ENCODE measurements around the gene CARD8.
A peak's percentile ranks its signal among the peaks of the same experiment; 100 is the strongest.

Gene CARD8

GRCh38 chr19:48206397-48207093 lies 49.2 kb downstream of the CARD8 start:
- no peak for DNase-seq (ENCODE audit: low read depth)

DNA sequence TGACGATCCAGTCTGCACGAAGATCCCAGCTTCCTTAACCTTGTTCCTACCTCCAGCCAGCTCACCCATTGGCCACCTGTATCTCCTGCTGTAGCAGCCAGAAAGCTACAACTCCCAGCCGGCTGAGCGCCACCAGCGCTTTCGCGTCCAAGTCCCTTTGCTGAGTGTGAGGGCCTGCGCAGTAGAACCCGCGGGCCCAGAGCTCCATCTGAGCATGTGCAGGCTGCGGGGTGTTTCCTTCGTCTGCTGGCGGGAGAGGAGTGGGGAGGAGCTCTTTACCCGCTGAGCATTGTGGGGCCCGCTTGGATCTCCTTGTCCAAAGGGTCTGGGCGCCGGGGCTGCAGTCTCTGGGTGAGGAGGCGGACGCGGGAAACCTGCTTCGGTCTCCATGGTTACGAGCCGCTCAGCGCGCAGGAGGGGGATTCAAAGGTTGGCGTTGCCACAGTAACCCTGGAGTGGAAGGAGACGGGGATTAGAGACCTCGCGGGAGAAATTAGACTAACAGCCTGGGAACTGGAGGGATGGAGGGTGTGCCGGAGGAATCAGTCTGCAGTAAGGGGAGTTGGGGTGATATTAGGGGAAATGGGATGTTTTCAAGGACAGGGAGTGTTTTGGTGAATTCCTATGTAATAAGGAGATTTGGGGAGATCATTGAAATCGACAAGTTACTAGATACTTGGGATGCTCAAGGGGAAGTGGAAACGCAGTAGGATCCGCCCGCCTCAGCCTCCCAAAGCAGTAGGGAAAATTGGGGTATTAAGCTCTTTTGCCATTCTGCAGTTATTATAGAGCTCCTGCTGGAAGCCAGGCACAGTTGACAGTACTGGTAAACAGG lies 51.7 kb downstream of the CARD8 start:
- peak; percentile 78 for DNase-seq (ENCODE audit: low read depth)

DNA sequence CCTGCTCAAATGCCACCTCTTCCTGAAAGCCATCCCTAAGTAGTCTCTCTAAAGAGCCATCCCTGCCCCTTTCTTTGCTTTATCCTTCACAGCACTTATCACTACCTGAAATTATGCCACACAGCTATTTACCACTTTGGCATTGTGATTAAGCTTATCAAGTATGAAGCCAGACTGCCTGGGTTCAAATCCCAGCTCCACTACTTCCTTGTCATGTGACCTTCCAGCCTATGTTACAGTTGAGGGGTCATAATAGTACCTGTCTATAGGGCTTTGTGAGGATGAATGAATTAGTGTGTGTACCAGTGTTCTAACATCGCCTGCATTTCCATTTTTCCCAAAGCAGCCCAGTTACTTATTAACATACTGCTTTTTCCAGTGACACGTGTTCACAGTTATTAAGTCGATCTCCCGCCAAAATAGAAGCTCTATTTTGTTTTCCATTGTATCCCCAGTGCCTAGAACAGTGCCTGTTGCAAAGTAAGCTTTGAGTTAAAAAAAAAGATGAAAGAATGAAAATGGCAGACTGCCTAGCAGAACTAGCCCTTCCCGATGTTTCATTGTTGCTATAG lies 52.4 kb downstream of the CARD8 start:
- DNase-seq (ENCODE audit: low read depth): no peak

DNA sequence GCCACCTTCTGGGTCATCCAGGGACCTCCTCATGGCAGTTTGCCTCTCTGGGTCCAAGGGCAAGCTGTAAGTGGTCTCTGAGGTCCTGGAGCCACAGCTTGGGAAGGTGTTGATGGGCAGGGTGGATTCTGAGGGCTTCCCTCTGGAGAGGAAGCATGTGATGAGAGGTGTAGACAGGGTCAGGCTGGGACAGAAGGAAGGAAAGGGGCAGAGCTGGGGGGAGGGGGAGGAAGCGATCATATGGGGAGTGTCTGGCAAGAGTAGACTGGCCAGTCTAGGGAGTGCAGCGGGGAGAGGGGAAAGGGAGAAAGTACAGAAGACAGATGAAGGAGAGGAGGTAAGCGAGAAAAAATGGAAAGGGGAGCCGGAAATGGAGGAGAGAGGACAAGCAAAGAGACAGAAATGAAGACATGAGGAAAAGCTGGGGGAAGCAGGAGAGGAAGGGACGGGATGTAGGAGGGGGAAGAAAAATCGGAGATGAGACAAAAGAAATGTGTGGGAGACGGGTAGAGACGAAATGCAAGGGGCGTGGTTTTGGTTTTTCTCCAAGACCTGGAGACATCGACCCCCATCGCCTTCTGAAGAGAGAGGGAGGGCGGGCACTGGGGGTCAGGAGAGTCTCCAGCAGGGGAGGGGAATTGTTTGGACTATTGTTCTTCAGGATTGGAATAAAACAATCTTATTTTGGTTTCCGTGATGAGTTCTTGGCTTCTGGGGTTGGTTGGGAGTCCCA lies 58.6 kb downstream of the CARD8 start:
- no peak for DNase-seq (ENCODE audit: low read depth)

DNA sequence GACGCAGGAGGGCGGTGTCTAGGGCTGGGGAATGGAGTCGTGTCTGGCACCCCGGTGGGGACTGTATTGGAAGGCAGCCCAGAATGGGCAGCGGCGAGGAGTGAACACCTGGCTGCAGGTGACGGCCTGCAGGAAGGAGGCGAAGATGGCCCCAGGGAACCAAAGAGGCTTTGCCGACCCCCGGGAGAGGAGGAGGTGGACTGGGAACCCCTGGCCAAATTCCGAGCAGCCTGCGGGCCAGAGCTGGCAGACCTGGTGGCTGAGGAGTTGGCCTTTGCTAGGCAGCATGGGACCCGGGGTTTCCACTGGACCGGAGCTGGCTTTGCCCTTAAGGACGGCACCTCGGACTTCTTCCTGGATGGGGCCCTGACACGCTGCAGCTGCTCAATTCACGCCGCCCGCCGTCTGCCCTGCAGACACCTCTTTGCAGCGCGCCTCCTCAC lies 59.4 kb downstream of the CARD8 start:
- no peak for DNase-seq (ENCODE audit: low read depth)

- no peak for DNase-seq (ENCODE audit: low read depth)
Measured at GRCh38 chr19:48194844-48195830, 60.6 kb downstream of the CARD8 start.

- DNase-seq (ENCODE audit: low read depth): no peak
Measured at GRCh38 chr19:48194041-48194843, 61.5 kb downstream of the CARD8 start.

- DNase-seq (ENCODE audit: low read depth): no peak
Measured at GRCh38 chr19:48192750-48193149, 63.0 kb downstream of the CARD8 start.

GRCh38 chr19:48190885-48191284 lies 64.8 kb downstream of the CARD8 start:
- DNase-seq (ENCODE audit: low read depth): no peak

DNA sequence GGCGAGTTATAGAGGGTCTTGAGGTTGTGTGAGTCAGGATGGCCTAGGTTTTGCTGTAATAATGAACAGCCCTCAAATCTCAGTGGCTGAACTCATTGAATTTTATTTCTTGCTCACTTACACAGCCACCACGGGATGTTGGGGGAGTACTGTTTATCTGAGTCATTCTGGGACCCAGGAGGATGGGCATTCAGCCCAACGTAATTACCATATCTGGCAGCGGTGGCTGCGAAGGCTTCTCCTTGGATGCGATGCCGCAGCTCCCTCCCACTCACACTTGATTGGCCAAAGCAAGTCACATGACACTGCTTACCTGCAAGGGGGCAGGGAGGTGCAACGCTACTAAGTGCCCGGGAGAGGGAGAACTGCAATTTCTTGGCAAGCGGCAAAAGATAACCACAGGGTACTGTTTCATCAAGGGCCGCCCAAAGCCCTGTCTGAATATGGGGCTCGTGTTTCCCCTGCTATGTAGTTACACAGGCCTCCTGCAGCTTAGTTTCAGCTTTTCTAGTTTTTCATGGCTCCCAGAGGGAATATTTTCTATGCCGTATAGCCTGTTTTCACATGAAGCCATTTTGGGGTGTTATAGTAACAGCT lies 65.3 kb downstream of the CARD8 start:
- no peak for DNase-seq (ENCODE audit: low read depth)

DNA sequence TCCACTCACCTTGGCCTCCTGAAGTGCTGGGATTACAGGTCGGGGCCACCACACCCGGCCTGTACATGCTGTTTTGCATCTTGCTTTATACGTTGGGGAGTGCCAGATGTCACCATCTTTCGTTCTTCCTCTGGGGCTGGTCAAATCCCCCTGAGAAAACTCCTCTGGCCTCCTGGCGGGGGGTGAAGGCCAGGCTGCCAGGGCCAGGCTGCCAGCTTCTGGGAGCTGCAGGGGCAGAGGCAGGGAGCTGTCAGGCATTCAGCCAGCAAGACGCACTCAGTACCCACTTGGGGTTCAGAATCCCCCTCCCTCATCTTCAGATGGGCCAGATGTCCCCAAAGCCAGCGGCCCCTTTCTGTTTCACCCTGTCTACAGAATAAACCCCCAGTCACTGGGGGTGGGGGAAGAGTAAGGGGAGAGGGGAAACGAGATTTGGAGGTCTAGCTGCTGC lies 69.1 kb downstream of the CARD8 start:
- no peak for DNase-seq (ENCODE audit: low read depth)

- DNase-seq (ENCODE audit: low read depth): no peak
Measured at GRCh38 chr19:48186015-48186414, 69.7 kb downstream of the CARD8 start.

DNA sequence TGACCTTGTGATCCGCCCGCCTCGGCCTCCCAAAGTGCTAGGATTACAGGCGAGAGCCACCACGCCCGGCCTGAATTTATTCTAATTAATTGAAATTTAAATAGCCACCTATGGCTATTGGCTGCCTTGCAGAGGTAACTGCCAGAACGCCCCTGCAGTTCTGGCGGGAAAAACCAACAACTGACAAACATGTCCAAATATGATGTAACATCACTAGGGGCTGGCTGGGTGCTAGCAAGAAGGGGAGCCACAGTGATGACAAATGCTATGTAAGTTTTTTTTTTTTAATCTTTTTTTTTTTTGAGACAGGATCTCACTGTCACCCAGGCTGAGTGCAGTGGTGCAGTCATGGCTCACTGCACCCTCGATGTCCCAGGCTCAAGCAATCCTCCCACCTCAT lies 72.4 kb downstream of the CARD8 start:
- no peak for DNase-seq (ENCODE audit: low read depth)

DNA sequence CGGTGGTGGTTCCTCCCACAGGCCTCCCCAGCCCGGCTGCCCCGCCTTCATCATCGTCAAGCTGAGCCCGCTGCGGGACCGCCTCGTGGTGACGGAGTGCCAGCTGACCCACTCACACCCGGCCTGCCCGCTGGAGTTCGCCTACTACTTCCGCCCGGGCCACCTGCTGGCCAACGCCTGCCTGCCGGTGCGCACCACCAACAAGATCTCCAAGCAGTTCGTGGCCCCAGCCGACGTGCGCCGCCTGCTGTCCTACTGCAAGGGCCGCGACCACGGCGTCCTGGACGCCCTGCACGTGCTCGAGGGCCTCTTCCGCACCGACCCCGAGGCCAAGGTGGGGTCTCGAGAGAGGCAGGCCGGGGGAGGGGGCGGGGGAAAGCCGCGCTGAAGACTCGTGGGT lies 73.3 kb downstream of the CARD8 start:
- no peak for DNase-seq (ENCODE audit: low read depth)

- DNase-seq (ENCODE audit: low read depth): no peak
Measured at GRCh38 chr19:48181505-48181904, 74.2 kb downstream of the CARD8 start.

DNA sequence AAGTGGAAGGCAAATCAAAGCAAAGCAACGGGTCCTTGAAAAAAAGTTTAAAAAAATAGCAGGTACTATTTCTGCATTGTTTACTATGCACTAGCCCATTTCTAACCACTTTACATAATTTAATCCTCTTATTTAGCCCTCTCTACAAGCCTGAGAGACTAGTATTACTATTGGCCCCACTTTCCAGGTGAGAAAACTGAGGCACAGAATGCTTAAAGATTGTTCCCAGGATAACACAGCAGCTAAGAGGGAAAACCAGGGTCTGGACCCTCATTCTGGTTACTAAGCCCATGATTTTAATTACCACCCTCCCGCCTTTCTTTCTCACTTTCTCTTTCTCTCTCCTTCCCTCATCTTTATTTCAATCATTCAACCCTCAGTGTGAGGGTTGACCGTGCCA lies 79.5 kb downstream of the CARD8 start:
- no peak for DNase-seq (ENCODE audit: low read depth)

GRCh38 chr19:48175578-48175977 lies 80.1 kb downstream of the CARD8 start:
- DNase-seq (ENCODE audit: low read depth): no peak

- DNase-seq (ENCODE audit: low read depth): no peak
Measured at GRCh38 chr19:48174445-48175030, 81.2 kb downstream of the CARD8 start.

DNA sequence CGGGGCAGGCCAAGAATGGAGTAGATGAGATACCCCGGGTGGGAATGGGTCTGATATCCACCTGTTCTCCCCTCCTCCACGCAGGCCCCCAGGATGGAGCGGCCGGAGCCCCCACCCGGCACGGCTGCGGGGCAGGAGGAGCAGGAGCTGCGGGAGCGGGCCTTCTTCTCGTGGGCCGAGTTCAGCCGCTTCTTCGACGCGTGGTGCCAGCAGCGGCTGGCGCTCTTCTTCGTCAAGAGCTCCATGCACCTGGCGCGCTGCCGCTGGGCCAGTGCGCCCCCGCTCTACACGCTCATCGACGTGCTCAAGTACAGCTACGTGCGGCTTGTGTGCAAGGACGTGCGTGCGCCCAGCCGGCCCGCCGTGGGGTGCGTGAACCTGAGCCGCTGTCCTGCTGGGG lies 84.0 kb downstream of the CARD8 start:
- DNase-seq (ENCODE audit: low read depth): no peak

All from non-pigmented ciliary epithelial cell (primary cell).